ENCODE results near the gene TIE1.

GRCh38 chr1:43321331-43321891, 20.6 kb downstream of the TIE1 start:
- TF ChIP-seq ARNTL (CRISPR knock-in tag; IDR thresholded peaks at IDR 0.05; ENCODE audit: borderline replicate concordance, low read depth) (no peak), PATZ1 (CRISPR knock-in tag; IDR thresholded peaks at IDR 0.05; ENCODE audit: borderline replicate concordance) (no peak), BACH2 (CRISPR knock-in tag; IDR thresholded peaks at IDR 0.05; ENCODE audit: borderline replicate concordance) (no peak)

All from SK-N-SH treated with all-trans-retinoic acid at 6 μM for 48 hours (cell line).